Panc1 (cell line): ENCODE data around the gene HOXA2.

ENCODE experiments used
- CTCF ChIP-seq: fragments of 450-650 bp; IDR thresholded peaks from 2 replicates; pipeline ENCODE4 v1.5.1; 2017; ENCODE audit warnings: mild to moderate bottlenecking
- SIN3A ChIP-seq: IDR thresholded peaks from 2 replicates; pipeline ENCODE4 v1.6.1; 2012; ENCODE audit warnings: low read depth, mild to moderate bottlenecking, low read length, moderate library complexity, borderline replicate concordance; ENCODE audit not compliant: insufficient read depth

DNA sequence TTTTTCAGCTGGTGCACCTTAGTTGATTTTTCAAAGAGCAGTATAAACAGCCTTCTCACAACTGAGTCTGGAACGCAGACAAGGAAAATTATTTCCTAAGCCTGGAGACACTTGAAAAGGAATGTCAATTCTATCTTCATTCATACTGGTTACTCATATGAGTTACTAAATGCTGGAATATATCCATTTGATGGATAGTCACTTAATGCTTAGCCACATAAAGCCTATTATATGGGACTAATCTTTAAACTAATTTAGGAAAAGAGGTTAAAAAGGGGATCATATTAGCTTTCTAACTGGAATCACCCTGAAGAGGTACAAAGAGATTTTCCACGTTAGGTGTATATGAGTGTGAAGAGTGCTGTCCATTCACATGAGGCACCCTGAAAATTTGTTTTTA lies 29.7 kb upstream of the HOXA2 start:
- TF ChIP-seq CTCF, result no peak
- TF ChIP-seq SIN3A, result no peak
